HG03521 (cell line): ENCODE results near the gene PSMC4.
"Not testable (repeated sequence)": the region's sequence is repeated elsewhere in the genome, so short reads cannot be mapped to it uniquely, and the experiment has no call there.

Experiments used
- ATAC-seq: cut with Tn5 transposase; IDR thresholded peaks from one replicate; pipeline ENCODE4 v1.9.1; 2021; ENCODE audit warnings: mild to moderate bottlenecking, moderate library complexity; ENCODE audit not compliant: unreplicated experiment

The PSMC4 gene

DNA sequence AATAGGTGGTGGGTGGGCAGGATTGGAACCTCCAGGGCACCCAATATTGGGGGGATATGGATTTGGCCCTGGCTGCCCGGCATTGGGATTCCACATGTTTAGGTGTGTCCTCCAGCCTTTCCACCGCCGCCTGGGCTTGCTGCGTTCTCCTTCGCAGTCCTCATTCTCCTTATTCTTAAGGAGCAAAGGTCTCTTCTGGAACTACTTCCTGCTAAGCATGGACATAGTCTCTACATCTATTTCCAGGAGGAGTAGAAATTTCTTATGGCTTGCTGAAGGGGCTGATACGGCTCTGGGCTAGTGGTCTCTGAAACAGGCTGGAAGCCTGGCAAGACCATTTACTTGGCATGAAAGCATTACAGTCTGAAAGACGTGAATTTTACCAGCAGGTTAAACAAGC lies 27.4 kb upstream of the PSMC4 start:
- ATAC-seq: no peak

DNA sequence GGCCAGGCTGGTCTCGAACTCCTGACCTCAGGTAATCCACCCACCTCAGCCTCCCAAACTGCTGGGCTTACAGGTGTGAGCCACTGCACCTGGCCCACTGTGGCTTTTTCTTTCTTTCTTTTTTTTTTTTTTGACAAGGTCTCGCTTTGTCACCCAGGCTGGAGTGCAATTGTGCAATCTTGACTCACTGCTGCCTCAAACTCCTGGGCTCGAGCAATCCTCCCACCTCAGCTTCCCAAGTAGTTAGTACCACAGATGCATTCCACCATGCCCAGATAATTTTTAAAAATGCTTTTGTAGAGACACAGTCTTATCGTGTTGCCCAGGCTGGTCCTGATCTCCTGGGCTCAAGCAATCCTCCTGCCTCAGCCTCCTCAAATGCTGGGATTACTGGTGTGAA lies 24.4 kb upstream of the PSMC4 start:
- ATAC-seq: no peak

GRCh38 chr19:39949026-39949747 lies 21.8 kb upstream of the PSMC4 start:
- ATAC-seq: no peak

DNA sequence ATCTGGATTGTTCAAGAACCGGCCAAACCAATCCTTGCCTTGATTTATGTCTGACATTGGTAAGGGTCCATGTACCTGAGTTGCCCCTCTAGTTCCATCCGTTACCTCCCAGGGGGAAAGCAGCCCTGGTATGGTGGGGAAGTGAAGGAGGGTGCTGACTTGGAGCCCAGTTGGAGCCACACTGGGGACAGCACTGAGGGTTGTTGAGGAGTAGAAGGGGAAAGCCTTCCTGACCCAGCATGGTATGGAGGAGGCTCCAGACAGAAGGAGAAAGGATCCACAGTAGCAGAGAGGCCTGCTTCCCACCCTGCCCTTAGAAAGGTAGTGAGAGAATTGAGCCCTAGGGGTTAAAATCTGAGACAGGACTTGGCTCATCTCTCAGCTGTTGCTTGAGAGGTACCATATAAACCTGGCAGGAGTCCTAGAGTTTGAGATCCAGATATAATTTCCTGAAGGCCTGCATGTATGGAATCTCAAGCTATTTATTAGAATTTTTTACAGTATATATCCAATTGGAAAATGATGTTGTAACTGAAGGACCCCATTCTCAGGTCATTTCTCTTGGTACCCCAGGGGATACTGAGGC lies 19.8 kb upstream of the PSMC4 start:
- ATAC-seq: no peak

DNA sequence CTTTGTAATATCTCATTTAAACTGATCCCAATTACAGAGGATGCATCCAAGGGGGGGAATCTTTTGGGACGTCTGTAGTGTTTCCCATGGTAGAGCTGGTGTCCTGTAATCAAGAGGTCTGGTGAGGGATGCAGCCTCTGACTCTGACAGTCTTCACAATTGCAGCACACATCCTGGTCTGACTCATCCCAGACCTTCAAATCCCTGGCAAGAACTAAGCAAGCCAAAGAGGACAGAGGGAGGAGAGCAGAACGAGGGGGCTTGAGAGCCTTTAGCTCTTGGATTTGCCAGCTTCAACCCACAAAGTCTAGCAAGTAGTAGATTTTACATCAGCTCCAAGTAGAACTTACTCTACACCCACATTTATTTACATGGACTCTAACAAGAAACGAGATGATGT lies 19.3 kb upstream of the PSMC4 start:
- ATAC-seq: no peak

DNA sequence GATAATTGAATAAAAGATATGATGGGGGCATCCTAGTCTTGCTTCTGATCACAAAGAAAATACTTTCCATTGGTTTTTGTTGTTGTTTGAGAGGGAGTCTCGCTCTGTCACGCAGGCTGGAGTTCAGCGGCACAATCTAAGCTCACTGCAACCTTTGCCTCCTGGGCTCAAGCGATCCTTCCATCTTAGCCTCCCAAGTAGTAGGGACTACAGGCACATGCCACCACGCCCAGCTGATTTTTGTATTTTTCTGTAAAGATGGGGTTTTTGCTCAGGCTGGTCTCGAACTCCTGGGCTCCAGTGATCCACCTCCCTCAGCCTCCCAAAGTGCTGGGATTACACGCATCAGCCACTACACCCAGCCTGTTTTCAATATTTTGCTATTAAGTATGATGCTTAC lies 17.1 kb upstream of the PSMC4 start:
- ATAC-seq: no peak

- not testable (repeated sequence) for ATAC-seq
These were observed 13.1 kb upstream of the PSMC4 start for GRCh38 chr19:39957886-39958285.

DNA sequence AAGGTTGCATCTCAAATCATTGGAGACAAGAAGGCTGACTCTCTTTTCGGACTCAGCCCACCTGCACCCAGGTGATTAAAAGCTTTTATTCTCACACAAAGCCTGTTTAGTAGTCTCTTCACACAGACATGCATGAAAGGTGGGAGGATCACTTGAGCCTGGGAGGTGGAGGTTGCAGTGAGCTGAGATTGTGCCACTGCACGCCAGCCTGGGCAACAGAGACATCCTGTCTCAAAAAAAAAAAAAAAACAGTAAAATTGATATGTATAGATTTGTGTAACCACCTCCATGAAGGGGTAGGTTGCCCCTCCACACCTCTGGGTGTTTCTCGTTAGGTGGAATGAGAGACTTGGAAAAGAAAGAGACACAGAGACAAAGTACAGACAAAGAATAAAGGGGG lies 12.0 kb upstream of the PSMC4 start:
- ATAC-seq: not testable (repeated sequence)

DNA sequence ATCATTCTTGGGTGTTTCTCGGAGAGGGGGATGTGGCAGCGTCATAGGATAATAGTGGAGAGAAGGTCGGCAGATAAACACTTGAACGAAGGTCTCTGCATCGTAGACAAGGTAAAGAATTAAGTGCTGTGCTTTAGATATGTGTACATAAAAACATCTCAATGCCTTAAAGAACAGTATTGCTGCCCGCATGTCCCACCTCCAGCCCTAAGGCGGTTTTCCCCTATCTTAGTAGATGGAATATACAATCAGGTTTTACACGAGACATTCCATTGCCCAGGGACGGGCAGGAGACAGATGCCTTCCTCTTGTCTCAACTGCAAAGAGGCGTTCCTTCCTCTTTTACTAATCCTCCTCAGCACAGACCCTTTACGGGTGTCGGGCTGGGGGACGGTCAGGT lies 11.6 kb upstream of the PSMC4 start:
- ATAC-seq: not testable (repeated sequence)

DNA sequence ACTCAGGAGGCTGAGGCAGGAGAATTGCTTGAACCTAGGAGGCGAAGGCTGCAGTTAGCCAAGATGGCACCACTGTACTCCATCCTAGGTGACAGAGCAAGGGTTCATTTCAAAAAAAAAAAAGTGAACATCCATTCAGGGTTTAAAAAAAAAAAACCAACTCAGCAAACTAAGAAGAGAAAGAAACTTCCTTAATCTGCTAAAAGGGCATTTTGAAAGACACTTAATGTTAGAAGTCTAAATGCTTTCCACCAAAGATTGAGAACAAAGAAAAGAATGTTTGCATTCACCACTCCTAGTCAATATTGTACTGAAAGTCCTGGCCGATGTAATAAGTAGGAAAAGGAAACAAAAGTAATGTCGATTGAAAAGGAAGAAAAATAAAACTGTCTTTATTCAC lies 7.1 kb upstream of the PSMC4 start:
- no peak for ATAC-seq

DNA sequence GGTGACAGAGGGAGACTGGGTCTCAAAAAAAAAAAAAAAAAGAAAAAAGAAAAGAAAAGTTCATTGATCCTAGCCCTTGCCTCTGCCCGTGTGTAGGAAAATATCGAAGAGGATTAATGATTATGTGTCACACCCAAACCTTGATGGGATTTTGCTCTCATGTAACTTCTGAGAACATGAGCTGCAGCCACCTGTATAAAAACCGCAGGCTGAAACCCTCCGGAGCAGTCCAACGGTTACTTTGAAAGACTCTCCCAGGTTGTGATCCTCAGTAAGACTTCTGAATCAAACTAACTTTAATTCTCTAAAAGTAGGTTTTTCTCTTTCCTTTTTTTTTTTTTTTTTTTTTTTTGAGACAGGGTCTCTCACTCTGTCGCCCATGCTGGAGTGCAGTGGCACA lies 4.3 kb upstream of the PSMC4 start:
- no peak for ATAC-seq

DNA sequence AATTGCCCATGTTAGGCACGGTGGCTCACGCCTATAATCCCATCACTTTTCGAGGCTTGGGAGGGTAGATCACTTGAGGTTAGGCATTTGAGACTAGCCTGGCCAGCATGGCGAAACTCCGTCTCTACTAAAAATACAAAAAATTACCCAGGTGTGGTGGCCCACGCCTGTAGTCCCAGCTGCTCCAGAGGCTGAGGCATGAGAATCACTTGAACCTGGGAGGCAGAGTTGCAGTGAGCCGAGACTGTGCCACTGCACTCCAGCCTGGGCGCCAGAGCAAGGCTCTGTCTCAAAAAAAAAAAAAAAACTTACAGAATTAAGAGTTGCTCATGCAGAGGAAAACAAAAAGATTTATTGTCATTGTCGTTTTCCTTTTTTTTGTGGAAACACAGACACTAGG lies 3.4 kb upstream of the PSMC4 start:
- no peak for ATAC-seq

- ATAC-seq: no peak
These were observed 2.2 kb upstream of the PSMC4 start for GRCh38 chr19:39968789-39969188.

DNA sequence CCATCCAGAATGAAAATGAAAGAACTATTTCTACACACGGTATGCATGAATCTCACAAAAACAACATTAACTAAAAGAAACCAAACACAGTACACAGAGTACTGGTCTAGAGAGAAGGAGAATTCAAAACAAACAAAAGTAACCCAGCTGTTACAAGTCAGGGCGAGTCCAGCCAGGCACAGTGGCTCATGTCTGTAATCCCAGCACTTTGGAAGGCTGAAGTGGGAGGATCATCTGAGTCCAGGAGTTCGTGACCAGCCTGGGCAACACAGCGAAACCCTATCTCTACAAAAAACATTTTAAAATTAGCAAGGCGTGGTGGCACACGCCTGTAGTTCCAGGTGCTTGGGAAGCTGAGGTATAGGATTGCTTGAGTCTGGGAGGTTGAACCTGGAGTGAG lies 1.7 kb upstream of the PSMC4 start:
- no peak for ATAC-seq

DNA sequence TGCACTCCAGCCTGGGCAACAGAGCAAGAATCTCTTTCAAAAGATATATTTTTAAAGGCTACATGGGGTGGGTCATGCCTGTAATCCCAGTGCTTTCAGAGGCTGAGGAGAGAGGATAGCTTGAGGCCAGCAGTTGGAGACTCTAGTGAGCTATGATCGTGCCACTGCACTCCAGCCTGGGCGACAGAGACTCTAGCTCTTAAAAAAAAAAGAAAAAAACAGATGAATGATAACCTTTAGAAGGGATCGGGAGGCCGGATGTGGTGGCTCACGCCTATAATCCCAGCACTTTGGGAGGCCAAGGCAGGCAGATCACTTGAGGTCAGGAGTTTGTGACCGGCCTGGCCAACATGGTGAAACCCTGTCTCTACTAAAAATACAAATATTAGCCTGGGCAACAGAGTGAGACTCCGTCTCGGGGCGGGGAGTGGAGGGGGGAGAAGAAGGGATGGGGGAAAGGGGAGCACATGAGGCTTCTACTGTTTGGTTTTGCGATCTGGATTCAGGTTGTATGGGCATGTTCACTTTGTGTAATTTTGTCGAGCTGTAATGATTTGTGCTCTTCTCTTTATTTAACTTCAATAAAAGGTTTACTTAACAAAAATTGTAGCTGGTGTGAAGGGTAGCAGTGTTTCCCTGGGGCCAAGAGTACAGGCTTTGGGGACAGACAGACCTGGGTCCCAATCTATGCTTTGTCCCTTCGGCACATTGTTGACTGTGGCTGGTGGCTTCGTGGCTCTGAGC lies 1.1 kb upstream of the PSMC4 start:
- no peak for ATAC-seq

- ATAC-seq: no peak
These were observed 615 bp upstream of the PSMC4 start for GRCh38 chr19:39970425-39970674.

DNA sequence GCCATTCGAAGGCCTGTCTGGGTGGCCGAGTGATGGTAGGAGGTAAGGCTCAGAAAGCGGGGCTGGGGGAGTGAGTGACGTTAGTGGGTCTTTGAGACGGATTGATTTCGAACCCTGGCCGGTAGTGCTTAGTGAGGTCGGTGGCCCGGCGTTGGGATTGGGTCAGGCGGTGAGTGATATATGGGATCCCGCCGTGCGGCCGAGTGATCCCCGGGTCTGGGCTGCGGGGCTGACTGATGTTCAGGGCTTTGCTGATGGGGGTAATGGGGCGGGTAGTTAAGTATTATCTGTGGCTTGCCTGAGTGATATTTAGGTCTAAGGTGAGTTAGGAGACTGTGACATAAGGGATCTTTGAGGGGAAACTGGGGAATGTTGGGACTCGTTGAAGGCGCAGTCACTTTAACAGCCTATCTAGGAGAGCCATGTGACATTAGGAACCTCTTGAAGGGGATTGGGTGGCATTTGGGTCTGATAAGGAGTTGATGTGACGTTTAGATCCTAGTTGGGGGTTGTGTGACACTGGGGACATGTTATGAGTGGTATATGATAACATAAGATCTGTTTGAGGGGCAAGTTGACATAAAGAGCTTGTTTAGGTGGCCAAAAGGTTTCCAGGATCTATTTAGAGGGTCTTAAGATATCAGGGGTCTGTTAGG lies 543 bp downstream of the PSMC4 start:
- ATAC-seq: no peak

DNA sequence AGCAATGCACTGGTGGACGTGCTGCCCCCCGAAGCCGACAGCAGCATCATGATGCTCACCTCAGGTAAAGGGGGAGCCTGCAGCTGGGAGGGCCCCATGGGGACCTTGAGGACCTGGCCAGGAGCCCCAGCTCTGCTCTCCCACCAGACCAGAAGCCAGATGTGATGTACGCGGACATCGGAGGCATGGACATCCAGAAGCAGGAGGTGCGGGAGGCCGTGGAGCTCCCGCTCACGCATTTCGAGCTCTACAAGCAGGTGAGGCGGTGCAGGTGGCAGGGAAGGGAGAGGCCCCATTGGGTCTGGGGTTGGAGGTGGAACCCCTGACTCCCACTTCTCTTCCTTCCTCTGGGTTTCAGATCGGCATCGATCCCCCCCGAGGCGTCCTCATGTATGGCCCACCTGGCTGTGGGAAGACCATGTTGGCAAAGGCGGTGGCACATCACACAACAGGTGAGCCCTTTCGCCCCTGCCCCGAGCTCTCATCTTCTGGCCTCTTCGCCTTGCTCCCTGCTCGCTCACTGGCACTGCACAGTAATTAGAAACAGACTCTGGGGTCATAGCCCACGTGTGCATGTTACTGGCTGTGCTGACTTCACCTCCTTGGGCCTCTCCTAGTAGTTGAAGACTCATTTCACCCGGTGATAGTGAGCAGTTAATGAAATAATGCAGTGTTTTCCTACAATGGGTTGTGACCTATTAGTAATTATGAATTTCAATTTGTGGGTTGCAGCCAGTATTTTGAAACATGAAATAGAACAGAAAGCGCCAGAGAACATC lies 3.6 kb downstream of the PSMC4 start:
- no peak for ATAC-seq

GRCh38 chr19:39982883-39983282 lies 11.9 kb downstream of the PSMC4 start:
- no peak for ATAC-seq

GRCh38 chr19:39983695-39984300 lies 12.8 kb downstream of the PSMC4 start:
- no peak for ATAC-seq

DNA sequence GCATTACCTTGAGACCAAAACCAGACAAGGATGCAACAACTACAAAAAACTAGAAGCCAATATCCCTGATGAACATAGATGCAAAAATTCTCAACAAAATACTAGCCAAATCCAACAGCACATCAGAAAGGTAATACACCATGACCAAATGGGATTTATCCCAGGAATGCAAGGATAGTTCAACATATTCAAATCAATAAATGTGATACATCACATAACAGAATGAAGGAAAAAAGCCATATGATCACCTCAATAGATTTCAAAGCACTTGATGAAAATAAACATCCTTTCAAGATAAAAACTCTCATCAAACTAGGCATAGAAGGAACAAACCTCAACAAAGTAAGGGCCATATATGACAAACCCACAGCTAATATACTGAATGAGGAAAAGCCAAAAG lies 15.7 kb downstream of the PSMC4 start:
- ATAC-seq: no peak
